Measurements from ENCODE around the gene CPSF2.
"Not testable (repeated sequence)": the region's sequence is repeated elsewhere in the genome, so short reads cannot be mapped to it uniquely, and the experiment has no call there.

Gene CPSF2

GRCh38 chr14:92161521-92161920 lies 39.8 kb downstream of the CPSF2 start:
- DNase-seq: no peak

- DNase-seq: no peak
These were observed 43.2 kb downstream of the CPSF2 start for GRCh38 chr14:92164958-92165357.

GRCh38 chr14:92173668-92174067 lies 51.9 kb downstream of the CPSF2 start:
- DNase-seq: peak; percentile 54

- no peak for DNase-seq
These were observed 54.0 kb downstream of the CPSF2 start for GRCh38 chr14:92175811-92176210.

GRCh38 chr14:92176476-92176875 lies 54.7 kb downstream of the CPSF2 start:
- DNase-seq: no peak

- DNase-seq: not testable (repeated sequence)
These were observed 57.4 kb downstream of the CPSF2 start for GRCh38 chr14:92179178-92179577.

GRCh38 chr14:92185559-92185958 lies 63.8 kb downstream of the CPSF2 start:
- no peak for DNase-seq

GRCh38 chr14:92187616-92188015 lies 65.8 kb downstream of the CPSF2 start:
- not testable (repeated sequence) for DNase-seq

- no peak for DNase-seq
These were observed 69.0 kb downstream of the CPSF2 start for GRCh38 chr14:92190768-92191167.

- no peak for DNase-seq
These were observed 77.0 kb downstream of the CPSF2 start for GRCh38 chr14:92198804-92199203.

GRCh38 chr14:92199763-92200162 lies 78.0 kb downstream of the CPSF2 start:
- DNase-seq: no peak

- DNase-seq: no peak
These were observed 81.3 kb downstream of the CPSF2 start for GRCh38 chr14:92203116-92203515.

- DNase-seq: no peak
These were observed 83.0 kb downstream of the CPSF2 start for GRCh38 chr14:92204792-92205191.

- no peak for DNase-seq
These were observed 85.5 kb downstream of the CPSF2 start for GRCh38 chr14:92207012-92207927.

GRCh38 chr14:92207928-92208265 lies 86.1 kb downstream of the CPSF2 start:
- no peak for DNase-seq

GRCh38 chr14:92209141-92209540 lies 87.4 kb downstream of the CPSF2 start:
- no peak for DNase-seq

- DNase-seq: not testable (repeated sequence)
These were observed 91.4 kb downstream of the CPSF2 start for GRCh38 chr14:92213125-92213524.

GRCh38 chr14:92215579-92215978 lies 93.8 kb downstream of the CPSF2 start:
- no peak for DNase-seq

GRCh38 chr14:92217936-92218335 lies 96.2 kb downstream of the CPSF2 start:
- DNase-seq: peak; percentile 22

Data from HCEC 1CT (cell line).